Measurements from ENCODE around the gene CACNA1C.

DNA sequence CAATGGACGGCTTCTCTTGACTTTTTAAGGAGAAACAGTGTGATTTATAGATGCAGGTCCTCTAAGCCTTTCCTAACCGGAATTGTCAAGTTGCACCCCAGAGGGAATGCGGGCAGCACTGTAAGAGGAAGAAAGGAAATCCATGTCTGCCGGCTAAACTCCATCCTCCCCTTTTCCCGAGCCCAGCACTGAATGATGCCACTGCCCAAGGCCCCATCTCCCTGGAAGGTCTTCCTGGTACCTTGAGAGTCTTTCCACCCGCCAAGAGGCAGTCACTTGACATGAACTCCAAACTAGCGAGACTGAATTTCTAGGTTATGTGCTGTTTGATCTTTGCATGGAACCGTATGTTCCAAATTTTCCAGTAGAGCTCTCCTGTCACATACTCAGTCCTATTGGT, 428.6 kb downstream of the CACNA1C start:
- TF ChIP-seq, protein P1, sequence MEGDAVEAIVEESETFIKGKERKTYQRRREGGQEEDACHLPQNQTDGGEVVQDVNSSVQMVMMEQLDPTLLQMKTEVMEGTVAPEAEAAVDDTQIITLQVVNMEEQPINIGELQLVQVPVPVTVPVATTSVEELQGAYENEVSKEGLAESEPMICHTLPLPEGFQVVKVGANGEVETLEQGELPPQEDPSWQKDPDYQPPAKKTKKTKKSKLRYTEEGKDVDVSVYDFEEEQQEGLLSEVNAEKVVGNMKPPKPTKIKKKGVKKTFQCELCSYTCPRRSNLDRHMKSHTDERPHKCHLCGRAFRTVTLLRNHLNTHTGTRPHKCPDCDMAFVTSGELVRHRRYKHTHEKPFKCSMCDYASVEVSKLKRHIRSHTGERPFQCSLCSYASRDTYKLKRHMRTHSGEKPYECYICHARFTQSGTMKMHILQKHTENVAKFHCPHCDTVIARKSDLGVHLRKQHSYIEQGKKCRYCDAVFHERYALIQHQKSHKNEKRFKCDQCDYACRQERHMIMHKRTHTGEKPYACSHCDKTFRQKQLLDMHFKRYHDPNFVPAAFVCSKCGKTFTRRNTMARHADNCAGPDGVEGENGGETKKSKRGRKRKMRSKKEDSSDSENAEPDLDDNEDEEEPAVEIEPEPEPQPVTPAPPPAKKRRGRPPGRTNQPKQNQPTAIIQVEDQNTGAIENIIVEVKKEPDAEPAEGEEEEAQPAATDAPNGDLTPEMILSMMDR (IDR thresholded peaks at IDR 0.05; ENCODE audit: low read depth, low read length, poor library complexity, severe bottlenecking), result no peak
- TF ChIP-seq EZH2phosphoT487 (IDR thresholded peaks at IDR 0.05; ENCODE audit: borderline replicate concordance, low read length), result no peak

Measured in DOHH2 (cell line).